LNCaP clone FGC (cell line): ENCODE measurements around the gene KIF21A.

ENCODE experiments used
- DNase-seq: peaks from one replicate; pipeline ENCODE4 v3.0.0-alpha.2; 2011; ENCODE audit warnings: low read depth
- H3K4me3 ChIP-seq: 2 replicates; pipeline ENCODE4 v1.5.1; 2011; ENCODE audit warnings: mild to moderate bottlenecking, low read depth, low read length, control low read depth
- CTCF ChIP-seq: IDR thresholded peaks from 2 replicates; pipeline ENCODE4 v1.5.1; 2012; ENCODE audit warnings: mild to moderate bottlenecking; ENCODE audit not compliant: control insufficient read depth, insufficient read depth; ENCODE audit errors: extremely low read depth

KIF21A gene

GRCh38 chr12:39368096-39368495, 74.8 kb downstream of the KIF21A start:
- no peak overlapping the region for H3K4me3 ChIP-seq
- DNase-seq, result no peak
- TF ChIP-seq CTCF, result no peak

GRCh38 chr12:39367494-39367893, 75.4 kb downstream of the KIF21A start:
- H3K4me3 ChIP-seq, result no peak overlapping the region
- DNase-seq, result no peak
- no peak for TF ChIP-seq CTCF

GRCh38 chr12:39365364-39366001, 77.4 kb downstream of the KIF21A start:
- DNase-seq, result no peak

GRCh38 chr12:39364196-39364595, 78.7 kb downstream of the KIF21A start:
- H3K4me3 ChIP-seq, result no peak overlapping the region
- no peak for TF ChIP-seq CTCF
- DNase-seq, result no peak

More at GRCh38 chr12:39365364-39366001, 77.4 kb downstream of the KIF21A start:
- peak; percentile 29; the same call in 1 of the 2 replicates for TF ChIP-seq CTCF
- H3K4me3 ChIP-seq, result no peak overlapping the region

GRCh38 chr12:39359645-39360044, 83.3 kb downstream of the KIF21A start:
- no peak for DNase-seq
- no peak overlapping the region for H3K4me3 ChIP-seq
- no peak for TF ChIP-seq CTCF

- no peak for TF ChIP-seq CTCF
- no peak for DNase-seq
- no peak overlapping the region for H3K4me3 ChIP-seq
Observed at GRCh38 chr12:39357041-39357440, 85.9 kb downstream of the KIF21A start.

- no peak overlapping the region for H3K4me3 ChIP-seq
- no peak for TF ChIP-seq CTCF
- DNase-seq, result no peak
Observed at GRCh38 chr12:39355841-39356240, 87.1 kb downstream of the KIF21A start.
